Adipose tissue (tissue), 3 donors: ENCODE measurements around the gene TMEM100. TPM values are rescaled to one million over a fixed set of nuclear protein-coding genes. Genes with fewer than 3 reads are reported as not detected.

Source experiments
- polyA plus RNA-seq, 3 donors: library from polyadenylated mRNA; stranded (reverse); fragments of 200-250 nt; gene quantifications; one replicate each; pipeline ENCODE4 v1.2.3, GENCODE V29; 2013
- donor health status: healthy with polysubstance abuse.
- donor health status: Bipolar disorder and iron deficiency.
- donor health status: healthy.

Gene TMEM100
- polyA plus RNA-seq, 3 donors = 4.3 to 42.6 (median 30.8) TPM

Other genes starting within 250 kb of the TMEM100 start
- gene SMIM36, start 211.4 kb downstream of the TMEM100 start, polyA plus RNA-seq = not detected
- gene PCTP, start 28.2 kb upstream of the TMEM100 start, polyA plus RNA-seq = 10 to 100 TPM in 2 of 3 donors, 1 to 10 TPM in 1; 8.8 to 24.1 (median 14.9) TPM